NCI-H1092 treated with DMSO at 0.1 percent for 48 hours (cell line): ENCODE measurements around the gene PRDM16.

Experiments
- DNase-seq: peaks from one replicate; lab custom pipeline; 2025; lab: John Stamatoyannopoulos, UW

PRDM16 gene

DNA sequence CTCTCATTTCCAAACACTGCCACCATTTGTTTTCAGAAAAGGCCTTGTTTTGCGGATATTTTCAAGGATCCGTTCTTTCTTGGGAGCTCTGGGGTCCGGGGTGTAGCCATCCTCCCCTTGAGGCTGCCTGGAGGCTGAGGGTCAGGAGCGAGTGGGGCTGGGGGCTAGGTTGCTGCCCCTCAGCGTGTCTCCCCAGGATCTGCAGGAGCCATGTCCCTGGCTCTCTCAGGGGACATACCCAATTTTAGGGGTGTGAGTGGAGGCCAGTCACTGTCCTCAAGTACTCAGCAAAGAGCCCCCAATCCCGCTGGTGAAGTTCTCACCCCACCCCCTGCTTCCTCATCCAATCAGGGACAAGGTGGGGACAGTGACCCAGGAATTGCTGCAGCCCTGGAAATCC lies 15.0 kb upstream of the PRDM16 start:
- no peak for DNase-seq

GRCh38 chr1:3054474-3054873 lies 14.5 kb upstream of the PRDM16 start:
- DNase-seq: no peak

DNA sequence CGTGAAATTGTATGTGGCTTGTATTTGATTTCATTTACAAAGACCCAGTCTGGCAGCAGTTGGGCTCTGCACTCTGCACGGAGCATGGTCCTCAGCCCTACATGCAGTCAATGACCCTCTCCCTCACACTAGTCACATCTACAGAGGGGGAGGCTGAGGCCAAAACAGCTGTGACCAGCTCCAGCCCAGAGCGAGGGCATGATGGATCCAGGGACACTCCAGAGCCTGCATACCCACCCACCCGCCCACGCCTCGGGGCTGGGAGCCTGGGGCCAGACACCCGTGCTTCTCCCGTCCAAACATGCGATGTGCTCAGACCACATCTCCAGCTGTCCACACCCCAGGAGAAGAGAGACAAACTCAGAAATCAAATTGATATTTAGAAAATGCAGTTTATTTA lies 14.0 kb upstream of the PRDM16 start:
- no peak for DNase-seq

GRCh38 chr1:3056641-3057040 lies 12.4 kb upstream of the PRDM16 start:
- no peak for DNase-seq

GRCh38 chr1:3058263-3059030 lies 10.6 kb upstream of the PRDM16 start:
- no peak for DNase-seq

DNA sequence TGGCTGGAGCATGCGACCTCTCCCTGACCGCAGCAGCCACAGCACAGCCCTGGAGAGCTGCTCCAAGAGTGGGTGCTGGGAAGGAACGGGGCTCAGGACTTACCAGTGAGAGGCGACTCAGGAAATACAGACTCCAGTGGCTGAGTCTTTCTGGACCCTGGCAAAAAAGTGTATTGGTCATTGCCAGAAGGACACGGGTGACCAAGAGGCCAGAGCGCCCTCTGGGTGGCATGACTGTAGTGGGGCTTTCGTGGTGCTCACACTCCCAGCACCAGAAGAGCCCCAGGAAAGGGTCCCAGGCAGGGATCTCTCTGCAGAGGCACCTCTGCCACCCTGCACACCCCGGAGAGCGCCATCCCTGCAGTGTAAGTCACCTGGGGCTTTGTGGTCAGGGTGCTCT lies 8.9 kb upstream of the PRDM16 start:
- no peak for DNase-seq

DNA sequence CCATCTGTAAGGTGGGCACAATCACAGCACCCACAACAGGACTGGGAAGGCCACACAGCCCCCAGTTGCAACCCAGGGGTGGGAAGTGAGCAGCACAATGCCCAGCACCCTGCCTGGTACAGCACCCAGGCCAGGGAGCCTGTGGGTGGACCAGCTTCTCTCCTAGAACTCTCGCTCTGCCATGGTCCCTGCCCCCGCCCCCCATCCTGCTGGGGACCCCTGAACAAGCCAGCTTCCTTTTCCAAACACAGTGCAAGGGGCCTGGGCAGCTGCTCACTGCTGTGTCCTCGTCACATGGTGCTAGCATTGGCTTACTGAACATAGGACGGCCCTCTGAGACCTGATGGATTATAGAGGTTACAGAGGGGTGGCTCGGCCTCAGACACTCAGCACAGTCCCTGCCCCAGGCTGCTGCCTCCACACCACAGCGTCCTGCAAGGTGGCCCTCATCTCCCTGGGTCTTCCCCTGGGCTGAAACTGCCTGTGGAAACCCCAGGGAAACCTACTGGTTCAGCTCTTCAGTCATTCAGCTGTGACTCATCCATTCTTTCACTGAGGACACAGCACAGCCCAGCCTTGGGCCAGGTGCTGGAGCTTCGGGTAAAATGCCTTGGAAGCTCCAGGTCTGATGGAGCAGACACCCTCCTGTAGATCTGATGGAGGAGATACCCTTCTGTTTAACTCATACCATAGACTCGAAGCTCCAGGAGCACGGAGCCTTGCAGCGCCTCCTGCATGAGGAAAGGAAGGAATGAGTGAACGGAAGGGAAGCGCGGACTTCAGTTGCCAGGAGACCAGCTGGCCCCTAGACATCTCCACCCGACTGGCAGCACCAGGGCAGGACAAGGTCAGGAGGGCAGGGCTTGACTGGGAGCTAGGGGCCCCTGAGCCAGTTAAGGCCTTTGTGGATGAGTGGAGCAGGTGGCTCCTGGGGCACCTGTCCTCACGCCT lies 8.1 kb upstream of the PRDM16 start:
- DNase-seq: no peak

GRCh38 chr1:3061566-3061965 lies 7.4 kb upstream of the PRDM16 start:
- no peak for DNase-seq

DNA sequence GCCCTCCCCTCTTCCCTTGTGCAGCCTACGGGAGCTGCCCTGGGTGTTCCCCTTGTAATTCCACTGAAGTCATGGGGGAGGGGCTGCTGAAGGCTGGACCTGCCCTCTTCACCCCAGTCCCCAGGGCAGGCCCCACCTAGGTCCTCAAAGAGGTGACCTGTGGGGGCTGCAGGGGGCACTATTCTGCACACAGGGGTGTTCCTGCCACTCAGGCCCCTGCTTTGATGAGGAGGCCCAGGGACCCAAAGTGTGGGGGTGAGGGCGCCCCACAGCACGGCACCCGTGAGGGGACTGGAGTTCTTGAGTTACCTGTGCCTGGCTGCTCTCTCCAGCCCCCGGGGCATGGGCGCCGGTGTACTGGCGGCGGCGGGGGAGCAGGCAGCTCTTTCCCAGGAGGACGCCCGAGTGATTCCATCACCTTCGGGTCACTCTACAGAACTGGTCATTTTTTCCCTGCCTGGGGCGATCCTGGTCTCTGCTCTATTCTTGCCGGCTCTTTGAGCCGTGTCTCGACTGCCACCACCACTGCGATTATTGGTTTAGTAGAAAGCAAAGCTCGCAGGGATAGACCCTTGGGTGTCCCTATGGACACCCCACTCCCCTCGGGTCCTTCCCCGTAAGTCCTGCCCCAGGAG lies 6.9 kb upstream of the PRDM16 start:
- DNase-seq: no peak

DNA sequence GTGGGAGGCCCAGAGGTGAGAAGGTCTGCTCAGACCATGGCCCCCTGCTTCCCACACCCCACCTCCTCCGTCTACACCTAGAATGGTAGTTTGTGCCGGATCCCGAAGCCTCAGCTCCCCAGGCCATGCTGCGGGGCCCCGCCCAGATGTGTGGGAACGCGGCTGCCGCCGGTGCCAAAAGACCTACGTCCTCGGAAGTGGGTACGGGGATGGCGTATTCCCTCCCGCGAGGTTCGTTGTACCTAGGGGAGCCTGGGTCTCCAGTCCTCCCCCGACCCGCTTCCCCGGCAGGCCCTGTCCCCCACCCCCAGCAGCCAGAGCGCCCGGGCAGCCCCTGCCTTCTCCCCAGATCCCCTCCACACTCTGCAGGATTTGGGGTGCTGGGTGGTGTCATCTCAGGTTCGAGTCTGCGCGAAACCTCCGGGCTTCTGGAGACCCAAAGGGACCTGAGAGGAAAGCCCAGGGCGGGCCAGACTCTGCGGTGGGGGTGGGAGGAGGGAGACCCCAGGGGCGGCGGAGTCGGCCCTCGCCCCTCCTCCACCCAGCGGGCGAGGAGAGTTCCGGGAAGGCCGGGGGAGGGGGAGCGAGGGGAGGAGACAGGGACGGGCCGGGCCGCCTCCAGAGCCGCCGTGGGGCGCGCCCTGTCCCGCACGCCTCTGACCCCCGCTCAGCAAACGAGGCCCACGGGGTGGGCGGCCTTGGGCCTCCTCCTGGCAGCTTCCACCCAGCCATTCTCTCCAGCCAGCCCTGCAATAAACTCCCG lies 6.2 kb upstream of the PRDM16 start:
- no peak for DNase-seq

DNA sequence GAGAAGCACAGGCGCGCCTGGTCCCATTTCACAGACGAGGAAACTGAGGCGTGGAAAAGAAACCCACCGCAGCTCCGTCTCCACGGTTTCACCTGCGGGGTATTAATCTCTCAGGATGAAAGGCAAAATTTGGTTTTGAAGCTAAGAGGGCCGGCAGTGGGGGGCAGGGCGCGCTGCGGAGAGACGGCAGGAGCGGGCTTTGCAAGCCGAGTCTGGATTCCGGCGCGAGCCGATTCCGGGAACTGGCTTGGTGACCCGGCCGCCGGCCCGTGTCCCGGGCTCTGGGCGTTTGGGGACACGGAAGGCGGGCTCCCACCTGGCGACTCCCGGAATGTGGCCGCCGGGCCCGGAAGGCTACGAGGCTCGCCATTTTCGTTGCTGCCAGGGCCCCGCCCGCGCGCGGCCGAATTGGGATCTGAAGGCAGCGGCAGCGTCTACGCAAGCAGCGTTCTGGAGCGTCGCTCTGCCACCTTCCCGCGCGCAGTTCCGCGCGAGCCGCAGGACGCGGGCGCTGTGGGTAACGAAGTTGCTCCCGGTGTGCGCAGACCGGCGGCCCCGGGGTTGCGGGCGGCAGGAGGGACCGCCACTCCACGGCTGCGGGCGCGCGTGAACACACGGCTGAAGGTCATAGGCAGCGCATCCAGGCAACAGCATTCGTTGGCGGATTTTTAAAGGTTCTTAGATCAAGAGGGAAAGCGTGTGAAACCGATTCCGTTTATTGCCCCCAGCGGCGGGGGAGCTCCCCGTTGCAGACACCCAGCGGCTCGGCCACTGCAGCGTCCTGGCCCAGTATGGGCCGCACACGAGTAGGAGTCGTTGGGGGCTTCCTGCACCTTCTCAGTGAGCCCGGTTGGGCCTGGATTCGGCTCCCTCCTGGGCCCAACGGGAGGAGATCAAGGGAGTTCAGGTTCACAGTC lies 5.4 kb upstream of the PRDM16 start:
- DNase-seq: no peak

DNA sequence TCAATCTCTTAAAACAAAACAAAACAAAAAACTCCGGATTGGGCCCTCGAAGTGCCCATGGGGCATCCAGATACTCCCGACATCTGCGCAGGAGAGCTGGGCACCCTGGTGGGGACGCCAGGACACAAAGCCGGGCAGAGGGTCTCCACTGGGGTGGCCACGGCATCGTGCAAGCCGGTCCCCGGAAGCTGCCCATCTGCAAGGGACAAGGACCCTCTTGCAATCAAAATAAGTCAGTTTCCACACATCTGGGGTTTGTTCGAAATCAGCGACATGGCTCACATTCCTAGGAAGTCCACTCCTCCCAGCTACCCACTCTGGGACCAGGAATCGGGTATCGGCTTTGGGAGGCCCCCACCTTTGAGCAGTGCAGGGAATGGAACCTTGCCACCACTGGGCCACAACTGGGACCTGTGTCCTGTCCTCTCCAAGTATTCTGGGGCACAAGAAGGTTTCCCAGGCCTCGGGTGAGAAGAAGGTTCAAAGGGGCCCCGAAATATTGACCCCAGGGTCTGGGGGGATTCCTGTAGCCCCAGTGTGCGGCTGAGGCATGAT lies 4.6 kb upstream of the PRDM16 start:
- DNase-seq: no peak

DNA sequence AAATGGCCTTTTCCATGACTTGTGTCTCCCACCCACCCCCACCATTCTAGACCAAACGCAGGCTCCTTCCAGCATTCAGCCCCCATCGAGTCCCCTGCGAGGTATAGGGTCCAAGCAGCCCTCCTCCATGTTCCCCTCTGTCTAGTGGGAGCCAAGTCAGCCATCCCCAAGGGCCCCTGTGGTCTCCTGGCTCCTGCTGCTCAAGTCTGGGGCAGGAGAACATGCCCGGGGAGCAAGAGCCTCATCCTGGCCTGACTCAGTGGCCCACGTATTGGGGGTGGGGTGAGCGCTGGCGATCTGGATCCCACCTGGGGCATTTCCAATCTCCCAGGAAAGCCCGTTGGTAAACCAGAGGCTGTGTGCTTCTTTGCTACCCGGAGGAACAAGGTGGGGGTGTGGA lies 4.1 kb upstream of the PRDM16 start:
- DNase-seq: no peak

DNA sequence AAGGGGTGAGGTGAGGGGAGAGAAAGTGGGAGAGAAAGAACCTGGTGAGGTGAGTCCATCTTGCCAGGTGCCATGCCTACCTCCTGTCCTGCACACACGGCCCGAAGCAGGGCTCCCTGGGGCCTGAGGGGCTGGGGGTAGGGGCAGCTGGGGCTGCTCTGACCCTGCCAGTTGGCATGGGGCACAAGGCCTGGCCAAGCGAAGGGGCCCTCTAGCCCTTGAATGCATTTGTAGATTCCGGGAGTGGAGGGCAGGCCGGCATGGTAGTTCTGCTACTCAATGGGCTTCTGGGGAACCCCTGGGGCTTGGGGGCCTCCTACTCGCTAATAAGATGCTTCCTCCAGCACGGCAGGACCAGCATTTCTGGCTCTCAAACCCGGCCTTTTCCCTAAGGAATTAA lies 3.6 kb upstream of the PRDM16 start:
- DNase-seq: no peak

- no peak for DNase-seq
Observed at GRCh38 chr1:3065797-3066196, 3.2 kb upstream of the PRDM16 start.

- DNase-seq: no peak
Observed at GRCh38 chr1:3066250-3066711, 2.7 kb upstream of the PRDM16 start.

GRCh38 chr1:3066826-3067225 lies 2.2 kb upstream of the PRDM16 start:
- no peak for DNase-seq

DNA sequence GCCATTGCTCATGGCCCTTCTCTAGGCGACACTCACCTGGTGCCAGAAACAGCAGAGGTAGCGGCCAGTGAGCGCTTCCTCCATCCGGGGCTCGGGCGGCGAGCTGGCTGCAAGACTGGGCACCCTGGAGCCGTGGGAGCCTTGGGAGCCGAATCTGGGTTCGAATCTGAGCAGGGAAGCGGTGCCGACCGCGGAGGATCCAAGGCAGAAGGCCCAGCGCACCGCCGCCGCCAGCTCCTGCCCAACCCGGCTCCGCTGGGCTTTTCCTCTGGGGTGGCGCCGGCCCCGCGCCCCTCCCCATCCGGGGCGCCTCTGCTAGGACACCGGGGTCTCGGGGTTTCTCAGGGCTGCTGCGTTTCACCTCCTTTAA lies 1.7 kb upstream of the PRDM16 start:
- no peak for DNase-seq

- no peak for DNase-seq
Observed at GRCh38 chr1:3067671-3068563, 1.1 kb upstream of the PRDM16 start.
